Right cardiac atrium (tissue), 5 donors: ENCODE measurements around the gene DUSP18. TPM values are rescaled to one million over a fixed set of nuclear protein-coding genes. Genes with fewer than 3 reads are reported as not detected.
"Not testable (repeated sequence)": the region's sequence is repeated elsewhere in the genome, so short reads cannot be mapped to it uniquely, and the experiment has no call there.

Experiments used
- ATAC-seq, 2 donors: fragments of 200-7000 bp; cut with Tn5 transposase; one replicate each; pipeline versions ENCODE4 v1.8.0 to v1.9.1; 2020; ENCODE audit warnings: moderate library complexity in 2 of 2, mild to moderate bottlenecking in 1 of 2
- DNase-seq, 3 donors: peaks; one replicate each; pipeline ENCODE4 v3.0.0-alpha.2; 2020
- H3K27ac ChIP-seq: one replicate; pipeline ENCODE4 v1.5.1; 2013; ENCODE audit warnings: mild to moderate bottlenecking, low read length, control low read depth, moderate library complexity
- H3K27me3 ChIP-seq: one replicate; pipeline ENCODE4 v1.6.1; 2013; ENCODE audit not compliant: control insufficient read depth, insufficient read depth
- H3K4me1 ChIP-seq: one replicate; pipeline ENCODE4 v1.6.1; 2013; ENCODE audit warnings: low read length; ENCODE audit not compliant: control insufficient read depth, insufficient read depth
- H3K4me3 ChIP-seq: one replicate; pipeline ENCODE4 v1.5.1; 2013; ENCODE audit warnings: low read length, control low read depth
- H3K9me3 ChIP-seq: one replicate; pipeline ENCODE4 v1.6.1; 2013; ENCODE audit warnings: low read length; ENCODE audit not compliant: control insufficient read depth
- WGBS: extraction: QIAGEN DNeasy Blood & Tissue Kit; methylation state at CpG from one replicate; pipeline ENCODE4 v1.1.7; 2013; 5-methylcytosine and 5-hydroxymethylcytosine counted together
- intact Hi-C, 4 donors: fragments of 100-400 bp; cut with DNase I; formaldehyde crosslinking; loops; one replicate each; pipeline versions ENCODE4 v1.11.0 to v1.14.0; 2022 to 2023
- long read RNA-seq, 4 donors: library from polyadenylated mRNA; unstranded; transcript quantifications; one replicate each; pipeline ENCODE4 v2.0.0, GENCODE V29; 2020 to 2021
- polyA plus RNA-seq: library from polyadenylated mRNA; stranded (reverse); fragments of 200-250 nt; gene quantifications from one replicate; pipeline ENCODE4 v1.2.3, GENCODE V29; 2013
- total RNA-seq, 4 donors: library from RNA; stranded (reverse); fragmentation: NEBNext Ultra II Directional; extraction: Animal tissue kit (Norgen Biotek cat#: 25700); gene quantifications; one replicate each; pipeline ENCODE4 v1.2.1, GENCODE V29; 2021
- donor health status: healthy with polysubstance abuse.
- donor health status: DM: no; HTN: yes; CAD: no.
- donor health status: DM: no; HTN: no; CAD: no.
- donor health status: DM: no; HTN: yes; CAD: no; lungs with severe emphysema.
- donor health status: DM: yes; HTN: yes; CAD: no.

DUSP18 gene
- total RNA-seq, result 1 to 10 TPM; 2.5 to 4.4 (median 3.5) TPM
- polyA plus RNA-seq, result 2.1 TPM
- long read RNA-seq, donor 1, partial matches to known transcripts, result 0 of 6 reads
- long read RNA-seq, donor 1, other reads (novel, unspliced or antisense), result 4 of 6 reads
- long read RNA-seq, donor 2, partial matches to known transcripts, result 0 of 3 reads
- long read RNA-seq, donor 2, other reads (novel, unspliced or antisense), result 0 of 3 reads
- long read RNA-seq, donor 3, partial matches to known transcripts, result 0 of 8 reads
- long read RNA-seq, donor 3, other reads (novel, unspliced or antisense), result 2 of 8 reads
- long read RNA-seq, donor 4, partial matches to known transcripts, result 0 of 4 reads
- long read RNA-seq, donor 4, other reads (novel, unspliced or antisense), result 4 of 4 reads

GRCh38 chr22:30667494-30668385, at the start of gene DUSP18:
Gene DUSP18, minus strand, starts transcription at chr22:30667875. Its CDS starts 3,872 bp downstream, at chr22:30664003.
- Histone ChIP-seq H3K27me3 (no peaks in the 10 kb centered on the region), H3K27ac (no peak within 1 kb of the TSS), H3K4me3 (peak within 1 kb of the TSS; percentile 62), H3K9me3 (no peaks in the 10 kb centered on the region), H3K4me1 (no peaks in the 10 kb centered on the region)
- intact Hi-C loops, result no loop called here
- peak; percentile 93 to 98 (median 97) for DNase-seq
- ATAC-seq, result peak; percentile 99
- WGBS, result under 1% methylated on average over 77 of the region's 77 CpGs

GRCh38 chr22:30714062-30714461, 46.4 kb upstream of the DUSP18 start:
- no peaks in the 10 kb centered on the region for H3K9me3 ChIP-seq
- 95% methylated on average over 2 of the region's 2 CpGs for whole genome bisulfite sequencing
- intact Hi-C loops, result no loop called here
- no peak overlapping the region for H3K27ac ChIP-seq
- DNase-seq, result no peak
- no peaks in the 10 kb centered on the region for H3K27me3 ChIP-seq
- ATAC-seq, result no peak
- H3K4me3 ChIP-seq, result no peak overlapping the region
- peaks cover 3% of the 10 kb centered on the region for H3K4me1 ChIP-seq

- Histone ChIP-seq H3K9me3 (no peaks in the 10 kb centered on the region), H3K4me3 (no peak overlapping the region), H3K27me3 (no peaks in the 10 kb centered on the region), H3K27ac (no peak overlapping the region), H3K4me1 (no peaks in the 10 kb centered on the region)
- WGBS, result 91% methylated on average over 1 of the region's 1 CpG
- ATAC-seq (no peak), DNase-seq (no peak)
- intact Hi-C loops, result no loop called here
These were observed 44.4 kb upstream of the DUSP18 start for GRCh38 chr22:30712094-30712493.

GRCh38 chr22:30709980-30710379, 42.3 kb upstream of the DUSP18 start:
- ATAC-seq, H3K27me3 ChIP-seq, H3K27ac ChIP-seq, intact Hi-C loops, H3K4me1 ChIP-seq, H3K4me3 ChIP-seq, DNase-seq, H3K9me3 ChIP-seq: not testable (repeated sequence)
- WGBS, result 85% methylated on average over 6 of the region's 6 CpGs

GRCh38 chr22:30705710-30706651, 38.3 kb upstream of the DUSP18 start:
- DNase-seq, result no peak
- ATAC-seq, result no peak
- Histone ChIP-seq H3K9me3 (no peaks in the 10 kb centered on the region), H3K4me3 (no peak overlapping the region), H3K27me3 (no peaks in the 10 kb centered on the region), H3K4me1 (no peaks in the 10 kb centered on the region), H3K27ac (no peak overlapping the region)
- intact Hi-C loops, result no loop called here
- 48% methylated on average over 11 of the region's 11 CpGs for WGBS

- intact Hi-C loops, result no loop called here
- ATAC-seq, result no peak
- H3K9me3 ChIP-seq, result no peaks in the 10 kb centered on the region
- H3K4me1 ChIP-seq, result no peaks in the 10 kb centered on the region
- no peak for DNase-seq
- 95% methylated on average over 5 of the region's 5 CpGs for WGBS
- H3K4me3 ChIP-seq, result no peak overlapping the region
- no peak overlapping the region for H3K27ac ChIP-seq
- no peaks in the 10 kb centered on the region for H3K27me3 ChIP-seq
These were observed 37.3 kb upstream of the DUSP18 start for GRCh38 chr22:30704978-30705377.

GRCh38 chr22:30702856-30703255, 35.2 kb upstream of the DUSP18 start:
- no peak overlapping the region for H3K27ac ChIP-seq
- ATAC-seq (no peak), DNase-seq (no peak)
- 94% methylated on average over 1 of the region's 1 CpG for whole genome bisulfite sequencing
- no peak overlapping the region for H3K4me3 ChIP-seq
- intact Hi-C loops, result no loop called here
- H3K27me3 ChIP-seq, result no peaks in the 10 kb centered on the region
- no peaks in the 10 kb centered on the region for H3K9me3 ChIP-seq
- H3K4me1 ChIP-seq, result no peaks in the 10 kb centered on the region

- 92% methylated on average over 1 of the region's 1 CpG for WGBS
- Histone ChIP-seq H3K9me3 (no peaks in the 10 kb centered on the region), H3K27me3 (no peaks in the 10 kb centered on the region), H3K4me1 (no peaks in the 10 kb centered on the region), H3K27ac (no peak overlapping the region), H3K4me3 (no peak overlapping the region)
- no peak for ATAC-seq
- intact Hi-C loops, result no loop called here
- DNase-seq, result no peak
These were observed 34.2 kb upstream of the DUSP18 start for GRCh38 chr22:30701872-30702271.

GRCh38 chr22:30697975-30698374, 30.3 kb upstream of the DUSP18 start:
- no peaks in the 10 kb centered on the region for H3K27me3 ChIP-seq
- no peak for DNase-seq
- ATAC-seq, result no peak
- H3K4me1 ChIP-seq, result no peaks in the 10 kb centered on the region
- whole genome bisulfite sequencing, result 88% methylated on average over 7 of the region's 7 CpGs
- H3K27ac ChIP-seq, result no peak overlapping the region
- no peak overlapping the region for H3K4me3 ChIP-seq
- intact Hi-C loops, result loop anchor here in 1 of 4 donors (10.0 kb wide), 2 partner anchors 53 to 57 kb away; no protein-coding TSS in a partner anchor
- no peaks in the 10 kb centered on the region for H3K9me3 ChIP-seq

GRCh38 chr22:30695871-30696655, 28.4 kb upstream of the DUSP18 start:
- Histone ChIP-seq H3K4me1 (no peaks in the 10 kb centered on the region), H3K27me3 (no peaks in the 10 kb centered on the region), H3K9me3 (no peaks in the 10 kb centered on the region), H3K27ac (no peak overlapping the region), H3K4me3 (no peak overlapping the region)
- WGBS, result 88% methylated on average over 7 of the region's 7 CpGs
- intact Hi-C loops, result loop anchor here in 1 of 4 donors (10.0 kb wide), 2 partner anchors 51 to 59 kb away; no protein-coding TSS in a partner anchor
- DNase-seq, result no peak
- no peak for ATAC-seq
